ENCODE measurements around the gene THSD7A.
"Not testable (repeated sequence)": the region's sequence is repeated elsewhere in the genome, so short reads cannot be mapped to it uniquely, and the experiment has no call there.

THSD7A gene

DNA sequence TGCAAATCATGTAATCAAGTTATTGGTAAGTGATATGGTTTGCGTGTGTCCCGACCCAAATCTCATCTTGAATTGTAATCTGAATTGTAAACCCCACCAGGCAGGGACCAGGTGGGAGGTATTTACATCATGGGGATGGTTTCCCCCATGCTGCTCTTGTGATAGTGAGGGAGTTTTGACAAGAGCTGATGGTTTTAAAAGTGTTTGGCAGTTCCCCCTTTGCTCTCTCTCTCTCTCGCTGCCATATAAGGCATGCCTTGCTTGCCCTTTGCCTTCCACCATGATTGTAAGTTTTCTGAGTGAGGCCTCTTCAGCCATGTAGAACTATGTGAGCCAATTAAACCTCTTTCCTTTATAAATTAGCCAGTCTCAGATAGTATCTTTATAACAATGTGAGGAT, 302.6 kb downstream of the THSD7A start:
- TF ChIP-seq, protein P1, sequence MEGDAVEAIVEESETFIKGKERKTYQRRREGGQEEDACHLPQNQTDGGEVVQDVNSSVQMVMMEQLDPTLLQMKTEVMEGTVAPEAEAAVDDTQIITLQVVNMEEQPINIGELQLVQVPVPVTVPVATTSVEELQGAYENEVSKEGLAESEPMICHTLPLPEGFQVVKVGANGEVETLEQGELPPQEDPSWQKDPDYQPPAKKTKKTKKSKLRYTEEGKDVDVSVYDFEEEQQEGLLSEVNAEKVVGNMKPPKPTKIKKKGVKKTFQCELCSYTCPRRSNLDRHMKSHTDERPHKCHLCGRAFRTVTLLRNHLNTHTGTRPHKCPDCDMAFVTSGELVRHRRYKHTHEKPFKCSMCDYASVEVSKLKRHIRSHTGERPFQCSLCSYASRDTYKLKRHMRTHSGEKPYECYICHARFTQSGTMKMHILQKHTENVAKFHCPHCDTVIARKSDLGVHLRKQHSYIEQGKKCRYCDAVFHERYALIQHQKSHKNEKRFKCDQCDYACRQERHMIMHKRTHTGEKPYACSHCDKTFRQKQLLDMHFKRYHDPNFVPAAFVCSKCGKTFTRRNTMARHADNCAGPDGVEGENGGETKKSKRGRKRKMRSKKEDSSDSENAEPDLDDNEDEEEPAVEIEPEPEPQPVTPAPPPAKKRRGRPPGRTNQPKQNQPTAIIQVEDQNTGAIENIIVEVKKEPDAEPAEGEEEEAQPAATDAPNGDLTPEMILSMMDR (IDR thresholded peaks at IDR 0.05): no peak
- TF ChIP-seq ZFX (IDR thresholded peaks at IDR 0.05; ENCODE audit: borderline replicate concordance): no peak
- no peak overlapping the region for H3K27ac ChIP-seq

DNA sequence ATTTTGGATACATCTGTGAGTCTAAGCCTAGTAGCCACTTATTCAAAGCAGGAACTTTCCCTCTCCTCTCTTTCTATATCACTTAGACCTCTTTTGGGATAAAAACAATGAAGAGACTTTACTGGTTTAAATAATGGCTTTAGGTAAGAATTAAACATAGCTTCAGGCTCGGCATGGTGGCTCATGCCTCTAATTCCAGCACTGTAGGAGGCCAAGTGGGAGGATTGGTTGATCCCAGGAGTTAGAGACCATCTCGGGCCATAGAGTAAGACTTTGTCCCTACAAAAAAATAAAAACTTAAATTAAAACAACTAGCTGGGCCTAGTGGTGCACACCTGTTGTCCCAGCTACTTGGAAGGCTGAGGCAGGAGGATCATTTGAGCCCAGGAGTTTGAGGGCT, 304.3 kb downstream of the THSD7A start:
- TF ChIP-seq, protein P1 (IDR thresholded peaks at IDR 0.05): no peak
- TF ChIP-seq ZFX (IDR thresholded peaks at IDR 0.05; ENCODE audit: borderline replicate concordance): no peak
- H3K27ac ChIP-seq: no peak overlapping the region

DNA sequence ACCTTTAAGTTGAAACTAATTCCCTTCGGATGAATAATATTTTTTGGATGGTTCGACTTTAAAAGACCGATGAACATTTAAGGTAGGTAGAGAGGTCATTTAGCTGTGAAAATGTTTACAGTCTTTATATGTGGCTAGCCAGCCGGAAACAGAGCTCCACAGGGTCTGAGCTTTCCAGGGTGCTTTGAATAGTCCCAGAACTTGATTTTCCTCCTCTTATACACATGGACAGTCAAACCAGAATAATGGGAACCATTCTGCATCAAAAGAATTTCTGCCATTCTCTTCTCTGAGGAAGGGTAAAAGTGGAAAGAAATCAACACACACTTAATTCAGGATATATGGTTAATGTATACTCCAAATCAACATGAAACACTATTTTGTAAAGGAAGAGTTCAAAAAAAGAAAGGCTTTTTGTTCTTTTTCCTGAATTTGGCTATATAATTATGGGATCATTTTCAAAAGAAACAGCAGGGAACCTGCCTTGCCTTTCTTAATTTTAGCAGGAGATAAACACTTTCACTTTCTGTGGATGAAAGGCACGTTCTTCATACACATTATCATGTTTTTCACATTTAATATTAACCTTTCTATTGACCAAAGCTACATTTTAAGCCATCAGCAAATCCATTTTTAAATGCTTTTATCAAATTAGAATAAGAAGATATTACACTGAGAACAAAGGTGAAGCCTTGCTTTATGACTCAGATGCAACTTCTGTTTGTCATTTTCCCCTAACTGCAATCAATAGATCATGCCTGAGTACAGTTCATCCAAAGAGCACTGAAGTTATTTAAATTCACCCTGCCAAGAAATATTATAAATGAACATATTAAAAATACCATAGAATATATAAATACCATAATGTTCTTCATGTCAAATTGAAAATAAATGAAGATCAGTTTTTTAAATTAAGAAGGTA, 307.3 kb downstream of the THSD7A start:
- H3K27ac ChIP-seq: no peak overlapping the region
- no peak for TF ChIP-seq ZFX (IDR thresholded peaks at IDR 0.05; ENCODE audit: borderline replicate concordance)
- TF ChIP-seq, protein P1 (IDR thresholded peaks at IDR 0.05): no peak

DNA sequence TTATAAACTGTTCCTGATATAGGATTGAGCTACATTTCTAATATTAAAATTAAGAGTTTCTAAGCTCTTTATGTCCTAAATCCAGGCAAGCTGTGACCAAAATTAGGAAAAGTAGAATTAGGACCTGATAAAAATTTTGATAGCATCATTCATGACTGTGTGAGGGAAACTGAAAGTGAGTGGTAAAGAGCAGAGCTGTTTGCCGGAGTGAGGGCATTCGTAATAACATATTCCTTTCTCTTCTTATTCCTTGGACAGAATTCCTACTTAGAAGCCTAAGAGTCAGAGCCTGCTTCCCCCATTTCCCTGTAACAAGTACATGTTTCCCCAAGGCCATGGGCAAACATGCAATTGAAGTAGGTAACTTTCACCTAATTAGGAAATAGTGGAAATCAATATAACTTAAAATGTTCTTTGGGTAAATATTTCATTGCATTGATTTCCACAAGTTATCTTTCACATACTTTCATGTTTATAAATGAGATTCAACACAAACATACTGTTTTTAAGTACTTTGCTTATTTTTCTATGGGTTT, 310.0 kb downstream of the THSD7A start:
- H3K27ac ChIP-seq: not testable (repeated sequence)

DNA sequence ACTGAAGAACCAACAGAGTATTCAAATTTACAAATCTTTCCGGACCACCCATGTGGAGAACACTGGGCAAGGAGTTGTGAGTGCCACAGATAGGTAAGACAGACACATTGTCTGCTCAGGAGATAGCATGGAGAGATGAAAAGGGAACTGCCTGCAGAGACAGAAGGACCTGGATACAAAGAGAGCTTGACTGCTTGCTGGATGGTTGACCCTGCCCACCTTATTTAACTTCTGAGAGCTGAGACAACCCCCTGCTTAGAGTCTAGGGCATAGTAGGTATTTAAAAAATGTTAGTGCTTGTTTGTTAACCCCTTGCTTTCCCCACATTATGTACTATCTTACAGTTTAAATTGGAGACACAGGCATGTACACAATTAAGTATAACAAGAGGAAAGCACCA, 314.1 kb downstream of the THSD7A start:
- TF ChIP-seq, protein P1 (IDR thresholded peaks at IDR 0.05): no peak
- no peak overlapping the region for H3K27ac ChIP-seq

DNA sequence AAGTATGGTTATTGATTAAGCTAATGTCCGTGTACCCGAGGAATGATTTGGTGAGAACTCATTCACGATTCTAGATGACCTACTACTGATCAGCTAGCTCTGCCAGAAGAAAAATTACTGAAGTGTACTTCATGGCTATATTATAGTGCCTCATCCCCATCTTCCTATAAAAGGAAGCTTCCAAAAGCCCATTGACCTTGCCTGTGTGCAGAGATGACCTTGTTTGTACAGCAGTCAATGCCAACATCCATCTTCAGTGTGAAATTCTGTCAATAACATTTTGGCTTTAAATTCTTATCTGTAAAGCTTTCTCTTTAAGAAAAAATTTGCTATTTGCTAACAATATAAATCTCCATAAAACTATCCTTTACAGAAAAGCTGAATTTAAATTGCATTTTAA, 315.7 kb downstream of the THSD7A start:
- TF ChIP-seq, protein P1 (IDR thresholded peaks at IDR 0.05): no peak
- no peak for TF ChIP-seq ZFX (IDR thresholded peaks at IDR 0.05; ENCODE audit: borderline replicate concordance)
- H3K27ac ChIP-seq: no peak overlapping the region

DNA sequence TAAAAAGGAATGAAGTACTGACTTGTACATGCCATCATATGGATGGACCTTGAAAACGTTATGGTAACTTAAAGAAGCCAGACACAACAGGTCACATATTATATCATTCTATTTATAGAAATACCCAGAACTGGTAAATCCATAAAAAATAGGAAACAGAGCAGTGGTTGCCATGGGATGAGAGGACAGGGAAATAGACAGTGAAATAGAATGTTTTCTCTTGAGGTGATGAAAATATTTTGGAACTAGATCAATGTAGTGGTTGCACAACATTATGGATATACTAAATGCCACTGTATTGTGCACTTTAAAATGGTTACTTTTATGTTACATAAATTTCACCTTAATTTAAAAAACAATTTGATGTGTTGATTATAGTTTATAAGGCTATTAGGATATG, 318.5 kb downstream of the THSD7A start:
- TF ChIP-seq, protein P1 (IDR thresholded peaks at IDR 0.05): no peak
- no peak for TF ChIP-seq ZFX (IDR thresholded peaks at IDR 0.05; ENCODE audit: borderline replicate concordance)

More for the DNA sequence above, 318.5 kb downstream of the THSD7A start:
- no peak overlapping the region for H3K27ac ChIP-seq

Measured in 22Rv1 (cell line).